H1 (cell line): ENCODE data around the gene EXOSC7. TPM values are rescaled to one million over a fixed set of nuclear protein-coding genes. Genes with fewer than 3 reads are reported as not detected.

Source experiments
- CTCF ChIA-PET: fragments of 300-600 bp; sonication (Branson Sonifier 250); formaldehyde crosslinking; loops from one replicate; lab custom pipeline; 2021; ENCODE audit not compliant: partially characterized antibody; lab: Charles Lee
- POLR2A ChIA-PET: fragments of 300-600 bp; sonication (Branson Sonifier 250); formaldehyde crosslinking; loops from one replicate; lab custom pipeline; 2021; ENCODE audit warnings: inconsistent platforms; ENCODE audit not compliant: partially characterized antibody; lab: Charles Lee
- DNase-seq, 2 experiments: peaks; one replicate each; pipeline versions ENCODE4 v3.0.0 to v3.0.0-alpha.2; 2010 to 2022; ENCODE audit warnings: low spot score in 2 of 2, low read depth in 1 of 2, mixed read lengths in 1 of 2
- FAIRE-seq: peaks from 2 replicates; lab custom pipeline; 2011; peaks lifted over from hg19 to GRCh38; lab: Jason Lieb, UNC
- H2AFZ ChIP-seq: 2 replicates; pipeline ENCODE4 v1.8.1; 2012; ENCODE audit warnings: low read length, inconsistent platforms
- H2AK5ac ChIP-seq: 2 replicates; pipeline ENCODE4 v1.6.1; 2013; ENCODE audit warnings: low read depth, low read length
- H2BK120ac ChIP-seq: replicated peaks from 2 replicates; pipeline ENCODE3; 2013; ENCODE audit warnings: low read depth, low read length, inconsistent platforms
- H2BK12ac ChIP-seq: 2 replicates; pipeline ENCODE4 v1.6.1; 2013; ENCODE audit warnings: low read depth, low read length
- H2BK15ac ChIP-seq: 2 replicates; pipeline ENCODE4 v1.6.1; 2013; ENCODE audit warnings: low read length
- H2BK20ac ChIP-seq: 2 replicates; pipeline ENCODE4 v1.6.1; 2013; ENCODE audit warnings: low read length
- H2BK5ac ChIP-seq: 2 replicates; pipeline ENCODE4 v1.6.1; 2013; ENCODE audit warnings: low read depth, low read length
- H3K14ac ChIP-seq: 2 replicates; pipeline ENCODE4 v1.6.1; 2013; ENCODE audit warnings: inconsistent platforms; ENCODE audit not compliant: insufficient read length
- H3K18ac ChIP-seq: 2 replicates; pipeline ENCODE4 v1.6.1; 2013; ENCODE audit warnings: low read length; ENCODE audit errors: extremely low read depth
- H3K23ac ChIP-seq: 2 replicates; pipeline ENCODE4 v1.6.1; 2013; ENCODE audit warnings: inconsistent platforms; ENCODE audit not compliant: insufficient read length
- H3K23me2 ChIP-seq: 2 replicates; pipeline ENCODE4 v1.6.1; 2013; ENCODE audit warnings: low read depth, low read length
- H3K27ac ChIP-seq: 2 replicates; pipeline ENCODE4 v1.6.1; 2011; ENCODE audit warnings: low read depth, low read length, inconsistent platforms
- H3K27me3 ChIP-seq, 4 experiments: replicated peaks in 1 of 4; 1 replicate in 1 of 4; 2 replicates in 3 of 4; pipeline versions ENCODE4 v1.6.1 to v1.8.1; 2011 to 2013; ENCODE audit warnings: low read length in 3 of 4, mild to moderate bottlenecking in 3 of 4, inconsistent platforms in 2 of 4, mixed read lengths in 2 of 4, moderate library complexity in 1 of 4; ENCODE audit not compliant: control insufficient read depth in 3 of 4, insufficient read depth in 3 of 4; ENCODE audit errors: extremely low read depth in 1 of 4
- H3K36me3 ChIP-seq, 4 experiments: 2 replicates each; pipeline versions ENCODE4 v1.6.1 to v1.8.1; 2011 to 2013; ENCODE audit warnings: mild to moderate bottlenecking in 4 of 4, low read length in 3 of 4, moderate library complexity in 2 of 4, control low read depth in 1 of 4, inconsistent platforms in 1 of 4; ENCODE audit not compliant: insufficient read depth in 4 of 4, control insufficient read depth in 2 of 4
- H3K4ac ChIP-seq: replicated peaks from 2 replicates; pipeline ENCODE3; 2013; ENCODE audit warnings: low read length, low read depth, mixed read lengths, inconsistent platforms; ENCODE audit not compliant: insufficient read length
- H3K4me1 ChIP-seq, 4 experiments: replicated peaks in 1 of 4; 1 replicate in 1 of 4; 2 replicates in 3 of 4; pipeline versions ENCODE4 v1.6.1 to v1.8.1; 2011 to 2013; ENCODE audit warnings: low read length in 3 of 4, inconsistent platforms in 2 of 4, mixed read lengths in 1 of 4; ENCODE audit not compliant: insufficient read depth in 4 of 4, control insufficient read depth in 3 of 4
- H3K4me2 ChIP-seq, 2 experiments: 2 replicates each; pipeline versions ENCODE4 v1.6.1 to v1.8.1; 2011 to 2013; ENCODE audit warnings: low read depth in 2 of 2, low read length in 2 of 2, control low read depth in 1 of 2, inconsistent platforms in 1 of 2, mild to moderate bottlenecking in 1 of 2; ENCODE audit not compliant: insufficient read depth in 1 of 2
- H3K4me3 ChIP-seq, 4 experiments: fragments of 200-600, 300-600 bp in 1 of 4; sonication (generic), shearing (Covaris generic), sonication (Bioruptor Twin) in 1 of 4; 2 replicates each; pipeline versions ENCODE4 v1.5.1 to v1.8.1; 2011 to 2016; ENCODE audit warnings: low read length in 4 of 4, low read depth in 3 of 4, control low read depth in 2 of 4, inconsistent platforms in 2 of 4, mild to moderate bottlenecking in 2 of 4, mixed read lengths in 1 of 4, moderate library complexity in 1 of 4; ENCODE audit not compliant: insufficient read depth in 2 of 4; ENCODE audit errors: extremely low read depth in 1 of 4
- H3K56ac ChIP-seq: replicated peaks from 2 replicates; pipeline ENCODE3; 2013; ENCODE audit warnings: low read depth, mild to moderate bottlenecking, mixed read lengths, low read length, inconsistent platforms; ENCODE audit not compliant: insufficient read length
- H3K79me1 ChIP-seq: 2 replicates; pipeline ENCODE4 v1.6.1; 2013; ENCODE audit warnings: low read depth, low read length, control low read depth
- H3K79me2 ChIP-seq, 2 experiments: 2 replicates each; pipeline versions ENCODE4 v1.6.1 to v1.8.1; 2012 to 2013; ENCODE audit warnings: low read length in 2 of 2, mild to moderate bottlenecking in 2 of 2, inconsistent platforms in 1 of 2; ENCODE audit not compliant: insufficient read depth in 2 of 2, control insufficient read depth in 1 of 2
- H3K9ac ChIP-seq, 4 experiments: replicated peaks in 1 of 4; 1 replicate in 1 of 4; 2 replicates in 3 of 4; pipeline versions ENCODE4 v1.6.1 to v1.8.1; 2011 to 2013; ENCODE audit warnings: low read depth in 3 of 4, low read length in 3 of 4, control low read depth in 2 of 4, mild to moderate bottlenecking in 2 of 4, moderate library complexity in 2 of 4, inconsistent platforms in 1 of 4; ENCODE audit errors: extremely low read depth in 1 of 4
- H3K9me3 ChIP-seq, 2 experiments: 2 replicates each; pipeline versions ENCODE4 v1.6.1 to v1.8.1; 2012 to 2013; ENCODE audit warnings: mild to moderate bottlenecking in 2 of 2, moderate library complexity in 2 of 2, control low read depth in 1 of 2, inconsistent platforms in 1 of 2, low read depth in 1 of 2, low read length in 1 of 2, mixed read lengths in 1 of 2; ENCODE audit not compliant: insufficient read depth in 2 of 2
- H4K20me1 ChIP-seq, 2 experiments: replicated peaks in 1 of 2; 2 replicates each; pipeline versions ENCODE3 to v1.8.1; 2011 to 2013; ENCODE audit warnings: inconsistent platforms in 2 of 2, low read length in 2 of 2, mild to moderate bottlenecking in 1 of 2; ENCODE audit not compliant: insufficient read depth in 2 of 2, control insufficient read depth in 1 of 2
- H4K5ac ChIP-seq: 2 replicates; pipeline ENCODE4 v1.6.1; 2013; ENCODE audit warnings: low read length, low read depth, mixed read lengths, inconsistent platforms; ENCODE audit not compliant: insufficient read length
- H4K8ac ChIP-seq: 2 replicates; pipeline ENCODE4 v1.8.0; 2013; ENCODE audit warnings: mild to moderate bottlenecking, moderate library complexity, low read length, inconsistent platforms; ENCODE audit not compliant: insufficient read depth; ENCODE audit errors: extremely low read depth
- H4K91ac ChIP-seq: replicated peaks from 2 replicates; pipeline ENCODE3; 2013; ENCODE audit warnings: low read length, mixed read lengths, inconsistent platforms; ENCODE audit not compliant: insufficient read length
- BACH1 ChIP-seq: IDR thresholded peaks from 2 replicates; pipeline ENCODE4 v1.6.1; 2012; ENCODE audit warnings: low read length, improper control_type of control experiment
- CBX5 ChIP-seq: fragments of 300-800, 300-1000 bp; sonication (generic); IDR thresholded peaks from 2 replicates; pipeline ENCODE4 v1.7.1; 2016; ENCODE audit warnings: antibody characterized with exemption, low read length, low read depth
- CHD2 ChIP-seq: IDR thresholded peaks from 2 replicates; pipeline ENCODE4 v1.6.1; 2012; ENCODE audit warnings: low read length, improper control_type of control experiment
- E2F6 ChIP-seq: IDR thresholded peaks from 2 replicates; pipeline ENCODE4 v1.6.1; 2012; ENCODE audit warnings: inconsistent platforms
- GTF2F1 ChIP-seq: IDR thresholded peaks from 2 replicates; pipeline ENCODE4 v1.6.1; 2012; ENCODE audit warnings: low read depth, low read length, improper control_type of control experiment, borderline replicate concordance
- HDAC6 ChIP-seq: IDR thresholded peaks from one replicate; pipeline ENCODE4 v1.7.1; 2012; ENCODE audit warnings: low read depth, mild to moderate bottlenecking, inconsistent platforms, low read length, moderate library complexity
- JUND ChIP-seq: IDR thresholded peaks from 2 replicates; pipeline ENCODE4 v1.6.1; 2011; ENCODE audit warnings: mild to moderate bottlenecking, improper control_type of control experiment, low read length
- RBBP5 ChIP-seq: IDR thresholded peaks from 2 replicates; pipeline ENCODE4 v1.7.1; 2012; ENCODE audit warnings: low read depth, mild to moderate bottlenecking, inconsistent platforms, low read length, moderate library complexity, borderline replicate concordance
- SP2 ChIP-seq: IDR thresholded peaks from 2 replicates; pipeline ENCODE4 v1.6.1; 2012; ENCODE audit warnings: mild to moderate bottlenecking, low read length, inconsistent platforms
- TEAD4 ChIP-seq: IDR thresholded peaks from 2 replicates; pipeline ENCODE4 v1.6.1; 2012; ENCODE audit warnings: low read depth, low read length, inconsistent platforms, mixed read lengths
- WGBS, 2 experiments: shearing (Covaris generic) in 1 of 2; methylation state at CpG; one replicate each; pipeline versions ENCODE4 v1.1.6 to v1.1.7; 2013 to 2015; ENCODE audit warnings: low lambda C conversion rate in 2 of 2, mixed read lengths in 2 of 2, inconsistent platforms in 1 of 2, low coverage in 1 of 2, missing lambda C conversion rate in 1 of 2; ENCODE audit not compliant: insufficient replicate concordance in 2 of 2, insufficient coverage in 1 of 2, insufficient read length in 1 of 2; ENCODE audit errors: extremely low coverage in 1 of 2, missing lambda C conversion rate in 1 of 2; 5-methylcytosine and 5-hydroxymethylcytosine counted together
- polyA plus RNA-seq, 7 experiments: library from polyadenylated mRNA; depleted of rRNA in 3 of 7; stranded (reverse) in 5 of 7; unstranded in 2 of 7; fragments of >200 nt in 5 of 7; fragments of 200-250 nt in 2 of 7; gene quantifications; 1 replicate in 5 of 7; 2 replicates in 1 of 7; 4 replicates in 1 of 7; pipeline versions ENCODE4 v1.2.1 to v1.2.3, GENCODE V29; 2011 to 2013; ENCODE audit warnings: missing spikeins in 2 of 7, mixed read lengths in 2 of 7
- total RNA-seq: library from RNA; stranded (reverse); fragmentation: NEBNext Ultra II Directional; extraction: Animal tissue kit (Norgen Biotek cat#: 25700); gene quantifications from 2 replicates; pipeline ENCODE4 v1.2.1, GENCODE V29; 2021

The EXOSC7 gene
- total and polyA plus RNA-seq, 2 of the 8 experiments (the other 6 are each of a cell fraction or from before 2014, with no cell fraction given), result 92.7 to 94.5 TPM

GRCh38 chr3:44989141-44989540 lies 13.1 kb downstream of the EXOSC7 start:
- 83% methylated on average over 8 of the region's 8 CpGs; no CpG with 5 or more reads in 1 of the 2 experiments for WGBS, 2 experiments
- no peak overlapping the region; a peak in 2 of 4 replicates for H3K4me2 ChIP-seq
- POLR2A ChIA-PET, result interaction anchor here (6.6 kb wide), 1 partner anchor 13 kb away, joined by 48 read pairs; the partner anchor contains the start of genes EXOSC7 and ZDHHC3

More at GRCh38 chr3:44989141-44989540, 13.1 kb downstream of the EXOSC7 start:
- DNase-seq (peak in 1 of 2 experiments; percentile 15), FAIRE-seq (no peak)
- H3K27me3 ChIP-seq, result no peaks in the 10 kb centered on the region
- peaks cover 0 to 9% (median 5%) of the 10 kb centered on the region in 4 experiments; a peak in 6 of 7 replicates for H3K4me1 ChIP-seq
- H3K79me2 ChIP-seq, result peaks cover 6 to 70% of the 10 kb centered on the region in 2 experiments
- no peak overlapping the region for H2BK20ac ChIP-seq
- no peak overlapping the region for H2BK120ac ChIP-seq
- no peak overlapping the region for H2BK15ac ChIP-seq
- H3K14ac ChIP-seq, result no peak overlapping the region
- no peak overlapping the region for H2BK12ac ChIP-seq
- H2BK5ac ChIP-seq, result no peak overlapping the region
- no peak overlapping the region for H3K27ac ChIP-seq
- H4K5ac ChIP-seq, result no peak overlapping the region
- no peak overlapping the region for H4K91ac ChIP-seq
- CTCF ChIA-PET, result interaction anchor here (0.9 to 5.0 kb wide), 5 partner anchors 12 to 63 kb away, joined by 3 to 37 read pairs (median 6); partner anchors contain the start of genes EXOSC7 and ZDHHC3
- H4K8ac ChIP-seq, result no peak overlapping the region
- H3K79me1 ChIP-seq, result peaks cover 2% of the 10 kb centered on the region; the same call in 1 of the 2 replicates
- H3K9ac ChIP-seq, result no peak overlapping the region
- H4K20me1 ChIP-seq, result peaks cover 2 to 13% of the 10 kb centered on the region in 2 experiments
- no peak for TF ChIP-seq HDAC6
- TF ChIP-seq TEAD4, result no peak
- TF ChIP-seq GTF2F1, result no peak
- no peak for TF ChIP-seq CBX5
- TF ChIP-seq E2F6, result no peak
- no peak for TF ChIP-seq RBBP5
- no peak for TF ChIP-seq SP2
- no peak for TF ChIP-seq BACH1
- TF ChIP-seq CHD2, result no peak
- TF ChIP-seq JUND, result no peak
- peaks cover 5 to 40% (median 24%) of the 10 kb centered on the region in 4 experiments; a peak in 6 of 8 replicates for H3K36me3 ChIP-seq
- H3K4ac ChIP-seq, result no peak overlapping the region
- no peak overlapping the region for H3K23ac ChIP-seq
- H2AFZ ChIP-seq, result no peak overlapping the region
- no peaks in the 10 kb centered on the region for H3K23me2 ChIP-seq
- no peak overlapping the region for H3K56ac ChIP-seq
- H3K9me3 ChIP-seq, result peaks cover 2 to 11% of the 10 kb centered on the region in 2 experiments; a peak in 1 of 4 replicates
- H3K4me3 ChIP-seq, result no peak overlapping the region
- H3K18ac ChIP-seq, result no peak overlapping the region
- no peak overlapping the region for H2AK5ac ChIP-seq
